GM12878 (cell line): ENCODE results near the gene FAM200B. TPM values are rescaled to one million over a fixed set of nuclear protein-coding genes. Genes with fewer than 3 reads are reported as not detected.

Experiments used
- ATAC-seq: fragments of 200-7000 bp; cut with Tn5 transposase; 3 replicates; pipeline ENCODE4 v1.9.1; 2020; ENCODE audit warnings: mild to moderate bottlenecking, moderate library complexity
- BruUV-seq: library from RNA; stranded (reverse); fragments of 400-500 nt; replicated peaks from 2 replicates; lab custom pipeline; 2021; lab: Mats Ljungman, UMichigan
- CTCF ChIA-PET: fragments of 300-600 bp; sonication (Branson Sonifier 250); formaldehyde crosslinking; extraction: SDS; loops from one replicate; lab custom pipeline; 2021; ENCODE audit warnings: inconsistent platforms; lab: Yijun Ruan, JAX
- POLR2A ChIA-PET: fragments of 350-600 bp; formaldehyde crosslinking; extraction: SDS; loops from one replicate; lab custom pipeline; 2021; ENCODE audit warnings: inconsistent platforms; lab: Charles Lee
- RAD21 ChIA-PET: fragments of 300-600 bp; sonication (Branson Sonifier 250); formaldehyde crosslinking; loops from one replicate; lab custom pipeline; 2023; ENCODE audit warnings: antibody characterized with exemption; ENCODE audit not compliant: unreplicated experiment; lab: Charles Lee
- SMC1A ChIA-PET: fragments of 300-600 bp; sonication (Branson Sonifier 250); formaldehyde crosslinking; loops from one replicate; lab custom pipeline; 2023; ENCODE audit not compliant: unreplicated experiment, uncharacterized antibody; lab: Charles Lee
- DNase-seq: peaks from one replicate; pipeline ENCODE4 v3.0.0-alpha.2; 2011; ENCODE audit warnings: low read depth, low spot score
- FAIRE-seq: peaks from 3 replicates; lab custom pipeline; 2011; peaks lifted over from hg19 to GRCh38; lab: Jason Lieb, UNC
- H2AFZ ChIP-seq: 2 replicates; pipeline ENCODE4 v1.6.0; 2011; ENCODE audit warnings: low read depth, low read length, control low read depth; ENCODE audit not compliant: control insufficient read depth
- H3K27ac ChIP-seq: 2 replicates; pipeline ENCODE4 v1.5.1; 2011; ENCODE audit warnings: control low read depth; ENCODE audit not compliant: control insufficient read depth, insufficient read depth
- H3K27me3 ChIP-seq, 2 experiments: replicated peaks in 1 of 2; 2 replicates each; pipeline versions ENCODE4 v1.6.0 to v1.6.1; 2011; ENCODE audit warnings: low read length in 1 of 2; ENCODE audit not compliant: control insufficient read depth in 2 of 2, insufficient read depth in 2 of 2
- H3K36me3 ChIP-seq, 2 experiments: 2 replicates each; pipeline ENCODE4 v1.5.1; 2011; ENCODE audit warnings: low read length in 1 of 2; ENCODE audit not compliant: control insufficient read depth in 2 of 2, insufficient read depth in 2 of 2
- H3K4me1 ChIP-seq: 2 replicates; pipeline ENCODE4 v1.6.1; 2011; ENCODE audit warnings: mild to moderate bottlenecking, low read length, moderate library complexity, mixed read lengths; ENCODE audit not compliant: control insufficient read depth, insufficient read depth
- H3K4me2 ChIP-seq: 2 replicates; pipeline ENCODE4 v1.6.0; 2011; ENCODE audit warnings: control low read depth; ENCODE audit not compliant: control insufficient read depth, insufficient read depth
- H3K4me3 ChIP-seq: fragments of 200-600 bp; sonication (generic); 2 replicates; pipeline ENCODE4 v1.5.1; 2016
- H3K79me2 ChIP-seq: 2 replicates; pipeline ENCODE4 v1.6.0; 2011; ENCODE audit warnings: low read length; ENCODE audit not compliant: control insufficient read depth, insufficient read depth
- H3K9ac ChIP-seq: 2 replicates; pipeline ENCODE4 v1.8.0; 2011; ENCODE audit warnings: low read length, control low read depth, mixed read lengths; ENCODE audit not compliant: control insufficient read depth, insufficient read depth
- H3K9me3 ChIP-seq: replicated peaks from 3 replicates; pipeline ENCODE4 v1.5.1; 2011; ENCODE audit warnings: mild to moderate bottlenecking, low read length; ENCODE audit not compliant: control insufficient read depth, insufficient read depth
- H4K20me1 ChIP-seq: 2 replicates; pipeline ENCODE4 v1.6.0; 2011; ENCODE audit not compliant: control insufficient read depth, insufficient read depth
- ASH2L ChIP-seq: fragments of 300-600, 200-600 bp; sonication (generic); IDR thresholded peaks from 2 replicates; pipeline ENCODE4 v1.6.1; 2017; ENCODE audit warnings: low read depth, mild to moderate bottlenecking, borderline replicate concordance
- CBX5 ChIP-seq: sonication (generic); IDR thresholded peaks from 2 replicates; pipeline ENCODE4 v1.6.1; 2016; ENCODE audit warnings: low read depth, moderate library complexity, mild to moderate bottlenecking, inconsistent platforms
- NR2C1 ChIP-seq: fragments of 450-650 bp; IDR thresholded peaks from 2 replicates; pipeline ENCODE4 v1.6.1; 2017; ENCODE audit warnings: antibody characterized with exemption, mild to moderate bottlenecking, moderate library complexity
- TBL1XR1 ChIP-seq: IDR thresholded peaks from 2 replicates; pipeline ENCODE4 v1.6.1; 2012; ENCODE audit warnings: low read depth, low read length, improper control_type of control experiment
- ZSCAN29 ChIP-seq: fragments of 450-650 bp; IDR thresholded peaks from 2 replicates; pipeline ENCODE4 v1.6.1; 2017; ENCODE audit warnings: mild to moderate bottlenecking, moderate library complexity
- WGBS: methylation state at CpG from one replicate; pipeline ENCODE4 v1.1.6; 2016; ENCODE audit warnings: low lambda C conversion rate; ENCODE audit not compliant: insufficient replicate concordance, insufficient coverage; ENCODE audit errors: missing lambda C conversion rate; 5-methylcytosine and 5-hydroxymethylcytosine counted together
- in situ Hi-C: fragments of 300-500 bp; cut with MboI; formaldehyde crosslinking; loops from 9 replicates; pipeline ENCODE4 v1.14.3; 2018; ENCODE audit warnings: mixed read lengths
- intact Hi-C: fragments of 100-400 bp; cut with micrococcal nuclease; formaldehyde crosslinking; loops from one replicate; pipeline ENCODE4 v1.14.2; 2022; ENCODE audit not compliant: unreplicated experiment
- polyA plus RNA-seq, 11 experiments: library from polyadenylated mRNA; depleted of rRNA in 4 of 11; unstranded in 6 of 11; stranded (reverse) in 5 of 11; fragments of >200 nt; fragmentation: Nextera tagmentation in 4 of 11; fragmentation: Illumina TruSeq in 1 of 11; extraction: Ambion mirVana in 4 of 11; extraction: Trizol in 1 of 11; gene quantifications; 1 replicate in 1 of 11; 2 replicates in 10 of 11; pipeline versions ENCODE4 v1.2.1 to v1.2.3, GENCODE V29; 2011 to 2016; ENCODE audit warnings: inconsistent platforms in 2 of 11, missing spikeins in 2 of 11, low read depth in 1 of 11
- total RNA-seq, 4 experiments: library from RNA; depleted of rRNA in 3 of 4; stranded (reverse); fragments of >200 nt in 3 of 4; fragmentation: Illumina TruSeq in 1 of 4; extraction: Trizol in 1 of 4; gene quantifications; 2 replicates each; pipeline versions ENCODE4 v1.2.1 to v1.2.3, GENCODE V29; 2013 to 2021
- TF ChIP-seq, protein P1 (sequence below): fragments of 450-650 bp; IDR thresholded peaks from 2 replicates; pipeline ENCODE4 v1.6.1; 2017; ENCODE audit warnings: mild to moderate bottlenecking, low read depth, inconsistent platforms; ENCODE audit not compliant: poor library complexity, severe bottlenecking
- TF ChIP-seq, protein P2 (sequence below): fragments of 450-650 bp; IDR thresholded peaks from 2 replicates; pipeline ENCODE4 v1.6.1; 2017; ENCODE audit warnings: mild to moderate bottlenecking
- TF ChIP-seq, protein P3 (sequence below): IDR thresholded peaks from 2 replicates; pipeline ENCODE4 v1.6.1; 2012; ENCODE audit warnings: low read depth, low read length, improper control_type of control experiment

The FAM200B gene
- total and polyA plus RNA-seq, 10 of the 15 experiments (the other 5 are each of a cell fraction or from before 2014, with no cell fraction given) = 13.8 to 48.5 (median 25.5) TPM

DNA sequence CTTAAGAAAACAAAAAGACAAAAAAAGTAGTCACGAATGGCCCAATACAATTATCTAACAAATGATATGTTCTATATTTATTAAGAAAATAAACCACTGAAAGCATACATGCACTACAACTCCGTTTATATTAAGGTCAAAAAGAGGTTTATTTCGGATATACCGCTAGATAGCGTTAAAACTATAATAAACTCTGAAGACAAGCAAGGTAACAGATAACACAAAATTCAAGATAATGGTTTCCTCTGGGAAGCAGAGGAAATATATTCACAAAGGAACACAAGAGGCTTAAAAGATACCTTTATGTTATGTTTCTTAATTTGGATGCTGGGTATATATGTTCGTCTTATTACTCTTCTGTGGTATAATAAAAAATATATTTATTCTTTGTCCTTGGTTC lies 4.7 kb upstream of the FAM200B start:
- FAIRE-seq (no peak), ATAC-seq (no peak), DNase-seq (no peak)
- H3K4me1 ChIP-seq = peaks cover 4% of the 10 kb centered on the region; the same call in 1 of the 2 replicates
- ChIA-PET RAD21 (interaction anchor here (0.6 to 2.8 kb wide), 3 partner anchors 19 to 551 kb away, joined by 3 to 15 read pairs (median 3); no protein-coding TSS in a partner anchor), SMC1A (interaction anchor here (1.0 to 2.4 kb wide), 2 partner anchors 23 to 39 kb away, joined by 3 to 13 read pairs; no protein-coding TSS in a partner anchor), CTCF (interaction anchor here (1.0 to 3.1 kb wide), 4 partner anchors 20 to 529 kb away, joined by 3 to 20 read pairs (median 8); no protein-coding TSS in a partner anchor), POLR2A (interaction anchor here (0.6 to 3.4 kb wide), 3 partner anchors 22 to 52 kb away, joined by 3 to 15 read pairs (median 3); partner anchors contain the start of gene FBXL5)
- no peaks in the 10 kb centered on the region for H3K9me3 ChIP-seq
- peak overlapping the region; percentile 21; the same call in 1 of the 2 replicates for H3K4me2 ChIP-seq
- no TSS peak for BruUV-seq
- no peak overlapping the region for H2AFZ ChIP-seq
- TF ChIP-seq, protein P1, sequence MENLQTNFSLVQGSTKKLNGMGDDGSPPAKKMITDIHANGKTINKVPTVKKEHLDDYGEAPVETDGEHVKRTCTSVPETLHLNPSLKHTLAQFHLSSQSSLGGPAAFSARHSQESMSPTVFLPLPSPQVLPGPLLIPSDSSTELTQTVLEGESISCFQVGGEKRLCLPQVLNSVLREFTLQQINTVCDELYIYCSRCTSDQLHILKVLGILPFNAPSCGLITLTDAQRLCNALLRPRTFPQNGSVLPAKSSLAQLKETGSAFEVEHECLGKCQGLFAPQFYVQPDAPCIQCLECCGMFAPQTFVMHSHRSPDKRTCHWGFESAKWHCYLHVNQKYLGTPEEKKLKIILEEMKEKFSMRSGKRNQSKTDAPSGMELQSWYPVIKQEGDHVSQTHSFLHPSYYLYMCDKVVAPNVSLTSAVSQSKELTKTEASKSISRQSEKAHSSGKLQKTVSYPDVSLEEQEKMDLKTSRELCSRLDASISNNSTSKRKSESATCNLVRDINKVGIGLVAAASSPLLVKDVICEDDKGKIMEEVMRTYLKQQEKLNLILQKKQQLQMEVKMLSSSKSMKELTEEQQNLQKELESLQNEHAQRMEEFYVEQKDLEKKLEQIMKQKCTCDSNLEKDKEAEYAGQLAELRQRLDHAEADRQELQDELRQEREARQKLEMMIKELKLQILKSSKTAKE = no peak
- TF ChIP-seq, protein P2, sequence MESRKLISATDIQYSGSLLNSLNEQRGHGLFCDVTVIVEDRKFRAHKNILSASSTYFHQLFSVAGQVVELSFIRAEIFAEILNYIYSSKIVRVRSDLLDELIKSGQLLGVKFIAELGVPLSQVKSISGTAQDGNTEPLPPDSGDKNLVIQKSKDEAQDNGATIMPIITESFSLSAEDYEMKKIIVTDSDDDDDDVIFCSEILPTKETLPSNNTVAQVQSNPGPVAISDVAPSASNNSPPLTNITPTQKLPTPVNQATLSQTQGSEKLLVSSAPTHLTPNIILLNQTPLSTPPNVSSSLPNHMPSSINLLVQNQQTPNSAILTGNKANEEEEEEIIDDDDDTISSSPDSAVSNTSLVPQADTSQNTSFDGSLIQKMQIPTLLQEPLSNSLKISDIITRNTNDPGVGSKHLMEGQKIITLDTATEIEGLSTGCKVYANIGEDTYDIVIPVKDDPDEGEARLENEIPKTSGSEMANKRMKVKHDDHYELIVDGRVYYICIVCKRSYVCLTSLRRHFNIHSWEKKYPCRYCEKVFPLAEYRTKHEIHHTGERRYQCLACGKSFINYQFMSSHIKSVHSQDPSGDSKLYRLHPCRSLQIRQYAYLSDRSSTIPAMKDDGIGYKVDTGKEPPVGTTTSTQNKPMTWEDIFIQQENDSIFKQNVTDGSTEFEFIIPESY = peak; percentile 96
- TF ChIP-seq NR2C1 = no peak
- no peak for TF ChIP-seq ZSCAN29
- no peak for TF ChIP-seq ASH2L
- TF ChIP-seq, protein P3, sequence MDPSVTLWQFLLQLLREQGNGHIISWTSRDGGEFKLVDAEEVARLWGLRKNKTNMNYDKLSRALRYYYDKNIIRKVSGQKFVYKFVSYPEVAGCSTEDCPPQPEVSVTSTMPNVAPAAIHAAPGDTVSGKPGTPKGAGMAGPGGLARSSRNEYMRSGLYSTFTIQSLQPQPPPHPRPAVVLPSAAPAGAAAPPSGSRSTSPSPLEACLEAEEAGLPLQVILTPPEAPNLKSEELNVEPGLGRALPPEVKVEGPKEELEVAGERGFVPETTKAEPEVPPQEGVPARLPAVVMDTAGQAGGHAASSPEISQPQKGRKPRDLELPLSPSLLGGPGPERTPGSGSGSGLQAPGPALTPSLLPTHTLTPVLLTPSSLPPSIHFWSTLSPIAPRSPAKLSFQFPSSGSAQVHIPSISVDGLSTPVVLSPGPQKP = no peak
- TF ChIP-seq CBX5 = no peak
- TF ChIP-seq TBL1XR1 = no peak
- no peaks in the 10 kb centered on the region for H3K36me3 ChIP-seq
- H3K27me3 ChIP-seq = no peaks in the 10 kb centered on the region
- in situ Hi-C loops (no loop called here), intact Hi-C loops (no loop called here)
- H3K9ac ChIP-seq = no peak overlapping the region
- H3K79me2 ChIP-seq = peaks cover 80% of the 10 kb centered on the region
- WGBS = 93% methylated on average over 6 of the region's 6 CpGs
- H4K20me1 ChIP-seq = no peaks in the 10 kb centered on the region
- H3K27ac ChIP-seq = no peak overlapping the region
- H3K4me3 ChIP-seq = no peak overlapping the region; the same call in 1 of the 2 replicates
